H1 (cell line): ENCODE results near the gene PRICKLE2. TPM values are rescaled to one million over a fixed set of nuclear protein-coding genes. Genes with fewer than 3 reads are reported as not detected.

Experiments used
- CTCF ChIA-PET: fragments of 300-600 bp; sonication (Branson Sonifier 250); formaldehyde crosslinking; loops from one replicate; lab custom pipeline; 2021; ENCODE audit not compliant: partially characterized antibody; lab: Charles Lee
- POLR2A ChIA-PET: fragments of 300-600 bp; sonication (Branson Sonifier 250); formaldehyde crosslinking; loops from one replicate; lab custom pipeline; 2021; ENCODE audit warnings: inconsistent platforms; ENCODE audit not compliant: partially characterized antibody; lab: Charles Lee
- DNase-seq, 2 experiments: peaks; one replicate each; pipeline versions ENCODE4 v3.0.0 to v3.0.0-alpha.2; 2010 to 2022; ENCODE audit warnings: low spot score in 2 of 2, low read depth in 1 of 2, mixed read lengths in 1 of 2
- FAIRE-seq: peaks from 2 replicates; lab custom pipeline; 2011; peaks lifted over from hg19 to GRCh38; lab: Jason Lieb, UNC
- H2AFZ ChIP-seq: 2 replicates; pipeline ENCODE4 v1.8.1; 2012; ENCODE audit warnings: low read length, inconsistent platforms
- H2AK5ac ChIP-seq: 2 replicates; pipeline ENCODE4 v1.6.1; 2013; ENCODE audit warnings: low read depth, low read length
- H2BK120ac ChIP-seq: replicated peaks from 2 replicates; pipeline ENCODE3; 2013; ENCODE audit warnings: low read depth, low read length, inconsistent platforms
- H2BK12ac ChIP-seq: 2 replicates; pipeline ENCODE4 v1.6.1; 2013; ENCODE audit warnings: low read depth, low read length
- H2BK15ac ChIP-seq: 2 replicates; pipeline ENCODE4 v1.6.1; 2013; ENCODE audit warnings: low read length
- H2BK20ac ChIP-seq: 2 replicates; pipeline ENCODE4 v1.6.1; 2013; ENCODE audit warnings: low read length
- H2BK5ac ChIP-seq: 2 replicates; pipeline ENCODE4 v1.6.1; 2013; ENCODE audit warnings: low read depth, low read length
- H3K14ac ChIP-seq: 2 replicates; pipeline ENCODE4 v1.6.1; 2013; ENCODE audit warnings: inconsistent platforms; ENCODE audit not compliant: insufficient read length
- H3K18ac ChIP-seq: 2 replicates; pipeline ENCODE4 v1.6.1; 2013; ENCODE audit warnings: low read length; ENCODE audit errors: extremely low read depth
- H3K23ac ChIP-seq: 2 replicates; pipeline ENCODE4 v1.6.1; 2013; ENCODE audit warnings: inconsistent platforms; ENCODE audit not compliant: insufficient read length
- H3K23me2 ChIP-seq: 2 replicates; pipeline ENCODE4 v1.6.1; 2013; ENCODE audit warnings: low read depth, low read length
- H3K27ac ChIP-seq: 2 replicates; pipeline ENCODE4 v1.6.1; 2011; ENCODE audit warnings: low read depth, low read length, inconsistent platforms
- H3K27me3 ChIP-seq, 4 experiments: replicated peaks in 1 of 4; 1 replicate in 1 of 4; 2 replicates in 3 of 4; pipeline versions ENCODE4 v1.6.1 to v1.8.1; 2011 to 2013; ENCODE audit warnings: low read length in 3 of 4, mild to moderate bottlenecking in 3 of 4, inconsistent platforms in 2 of 4, mixed read lengths in 2 of 4, moderate library complexity in 1 of 4; ENCODE audit not compliant: control insufficient read depth in 3 of 4, insufficient read depth in 3 of 4; ENCODE audit errors: extremely low read depth in 1 of 4
- H3K36me3 ChIP-seq, 4 experiments: 2 replicates each; pipeline versions ENCODE4 v1.6.1 to v1.8.1; 2011 to 2013; ENCODE audit warnings: mild to moderate bottlenecking in 4 of 4, low read length in 3 of 4, moderate library complexity in 2 of 4, control low read depth in 1 of 4, inconsistent platforms in 1 of 4; ENCODE audit not compliant: insufficient read depth in 4 of 4, control insufficient read depth in 2 of 4
- H3K4ac ChIP-seq: replicated peaks from 2 replicates; pipeline ENCODE3; 2013; ENCODE audit warnings: low read length, low read depth, mixed read lengths, inconsistent platforms; ENCODE audit not compliant: insufficient read length
- H3K4me1 ChIP-seq, 4 experiments: replicated peaks in 1 of 4; 1 replicate in 1 of 4; 2 replicates in 3 of 4; pipeline versions ENCODE4 v1.6.1 to v1.8.1; 2011 to 2013; ENCODE audit warnings: low read length in 3 of 4, inconsistent platforms in 2 of 4, mixed read lengths in 1 of 4; ENCODE audit not compliant: insufficient read depth in 4 of 4, control insufficient read depth in 3 of 4
- H3K4me2 ChIP-seq, 2 experiments: 2 replicates each; pipeline versions ENCODE4 v1.6.1 to v1.8.1; 2011 to 2013; ENCODE audit warnings: low read depth in 2 of 2, low read length in 2 of 2, control low read depth in 1 of 2, inconsistent platforms in 1 of 2, mild to moderate bottlenecking in 1 of 2; ENCODE audit not compliant: insufficient read depth in 1 of 2
- H3K4me3 ChIP-seq, 4 experiments: fragments of 200-600, 300-600 bp in 1 of 4; sonication (generic), shearing (Covaris generic), sonication (Bioruptor Twin) in 1 of 4; 2 replicates each; pipeline versions ENCODE4 v1.5.1 to v1.8.1; 2011 to 2016; ENCODE audit warnings: low read length in 4 of 4, low read depth in 3 of 4, control low read depth in 2 of 4, inconsistent platforms in 2 of 4, mild to moderate bottlenecking in 2 of 4, mixed read lengths in 1 of 4, moderate library complexity in 1 of 4; ENCODE audit not compliant: insufficient read depth in 2 of 4; ENCODE audit errors: extremely low read depth in 1 of 4
- H3K56ac ChIP-seq: replicated peaks from 2 replicates; pipeline ENCODE3; 2013; ENCODE audit warnings: low read depth, mild to moderate bottlenecking, mixed read lengths, low read length, inconsistent platforms; ENCODE audit not compliant: insufficient read length
- H3K79me1 ChIP-seq: 2 replicates; pipeline ENCODE4 v1.6.1; 2013; ENCODE audit warnings: low read depth, low read length, control low read depth
- H3K79me2 ChIP-seq, 2 experiments: 2 replicates each; pipeline versions ENCODE4 v1.6.1 to v1.8.1; 2012 to 2013; ENCODE audit warnings: low read length in 2 of 2, mild to moderate bottlenecking in 2 of 2, inconsistent platforms in 1 of 2; ENCODE audit not compliant: insufficient read depth in 2 of 2, control insufficient read depth in 1 of 2
- H3K9ac ChIP-seq, 4 experiments: replicated peaks in 1 of 4; 1 replicate in 1 of 4; 2 replicates in 3 of 4; pipeline versions ENCODE4 v1.6.1 to v1.8.1; 2011 to 2013; ENCODE audit warnings: low read depth in 3 of 4, low read length in 3 of 4, control low read depth in 2 of 4, mild to moderate bottlenecking in 2 of 4, moderate library complexity in 2 of 4, inconsistent platforms in 1 of 4; ENCODE audit errors: extremely low read depth in 1 of 4
- H3K9me3 ChIP-seq, 2 experiments: 2 replicates each; pipeline versions ENCODE4 v1.6.1 to v1.8.1; 2012 to 2013; ENCODE audit warnings: mild to moderate bottlenecking in 2 of 2, moderate library complexity in 2 of 2, control low read depth in 1 of 2, inconsistent platforms in 1 of 2, low read depth in 1 of 2, low read length in 1 of 2, mixed read lengths in 1 of 2; ENCODE audit not compliant: insufficient read depth in 2 of 2
- H4K20me1 ChIP-seq, 2 experiments: replicated peaks in 1 of 2; 2 replicates each; pipeline versions ENCODE3 to v1.8.1; 2011 to 2013; ENCODE audit warnings: inconsistent platforms in 2 of 2, low read length in 2 of 2, mild to moderate bottlenecking in 1 of 2; ENCODE audit not compliant: insufficient read depth in 2 of 2, control insufficient read depth in 1 of 2
- H4K5ac ChIP-seq: 2 replicates; pipeline ENCODE4 v1.6.1; 2013; ENCODE audit warnings: low read length, low read depth, mixed read lengths, inconsistent platforms; ENCODE audit not compliant: insufficient read length
- H4K8ac ChIP-seq: 2 replicates; pipeline ENCODE4 v1.8.0; 2013; ENCODE audit warnings: mild to moderate bottlenecking, moderate library complexity, low read length, inconsistent platforms; ENCODE audit not compliant: insufficient read depth; ENCODE audit errors: extremely low read depth
- H4K91ac ChIP-seq: replicated peaks from 2 replicates; pipeline ENCODE3; 2013; ENCODE audit warnings: low read length, mixed read lengths, inconsistent platforms; ENCODE audit not compliant: insufficient read length
- BACH1 ChIP-seq: IDR thresholded peaks from 2 replicates; pipeline ENCODE4 v1.6.1; 2012; ENCODE audit warnings: low read length, improper control_type of control experiment
- CBX8 ChIP-seq: fragments of 300-800, 300-1000 bp; sonication (generic); IDR thresholded peaks from 2 replicates; pipeline ENCODE4 v1.7.1; 2016; ENCODE audit warnings: low read depth, low read length, borderline replicate concordance
- CHD1 ChIP-seq: IDR thresholded peaks from 2 replicates; pipeline ENCODE4 v1.6.1; 2012; ENCODE audit warnings: low read depth, low read length, improper control_type of control experiment
- NANOG ChIP-seq: IDR thresholded peaks from 2 replicates; pipeline ENCODE4 v1.6.1; 2011; ENCODE audit warnings: low read length, low read depth, mild to moderate bottlenecking, inconsistent platforms; ENCODE audit not compliant: insufficient read depth, poor library complexity, severe bottlenecking
- PHF8 ChIP-seq: fragments of 200-600 bp; sonication (generic); conservative IDR thresholded peaks from 2 replicates; pipeline ENCODE4 v1.7.1; 2012; ENCODE audit warnings: low read depth, mild to moderate bottlenecking, inconsistent platforms, low read length, moderate library complexity
- SAP30 ChIP-seq: fragments of 300-600 bp; sonication (generic); IDR thresholded peaks from 2 replicates; pipeline ENCODE4 v1.7.1; 2012; ENCODE audit warnings: low read length, moderate library complexity, mild to moderate bottlenecking, inconsistent platforms; ENCODE audit not compliant: insufficient read depth, insufficient replicate concordance
- SUZ12 ChIP-seq: fragments of 200-600 bp; sonication (generic); IDR thresholded peaks from 2 replicates; pipeline ENCODE4 v1.6.1; 2012; ENCODE audit warnings: mild to moderate bottlenecking, inconsistent platforms, low read length, moderate library complexity, mixed read lengths
- TAF7 ChIP-seq: optimal IDR thresholded peaks from 2 replicates; pipeline ENCODE3; 2011; ENCODE audit warnings: low read depth, mild to moderate bottlenecking, inconsistent platforms, low read length, moderate library complexity, borderline replicate concordance
- ZNF274 ChIP-seq: IDR thresholded peaks from 2 replicates; pipeline ENCODE4 v1.7.0; 2012; ENCODE audit warnings: low read length, borderline replicate concordance; ENCODE audit errors: extremely low read depth
- WGBS, 2 experiments: shearing (Covaris generic) in 1 of 2; methylation state at CpG; one replicate each; pipeline versions ENCODE4 v1.1.6 to v1.1.7; 2013 to 2015; ENCODE audit warnings: low lambda C conversion rate in 2 of 2, mixed read lengths in 2 of 2, inconsistent platforms in 1 of 2, low coverage in 1 of 2, missing lambda C conversion rate in 1 of 2; ENCODE audit not compliant: insufficient replicate concordance in 2 of 2, insufficient coverage in 1 of 2, insufficient read length in 1 of 2; ENCODE audit errors: extremely low coverage in 1 of 2, missing lambda C conversion rate in 1 of 2; 5-methylcytosine and 5-hydroxymethylcytosine counted together
- polyA plus RNA-seq, 7 experiments: library from polyadenylated mRNA; depleted of rRNA in 3 of 7; stranded (reverse) in 5 of 7; unstranded in 2 of 7; fragments of >200 nt in 5 of 7; fragments of 200-250 nt in 2 of 7; gene quantifications; 1 replicate in 5 of 7; 2 replicates in 1 of 7; 4 replicates in 1 of 7; pipeline versions ENCODE4 v1.2.1 to v1.2.3, GENCODE V29; 2011 to 2013; ENCODE audit warnings: missing spikeins in 2 of 7, mixed read lengths in 2 of 7
- total RNA-seq: library from RNA; stranded (reverse); fragmentation: NEBNext Ultra II Directional; extraction: Animal tissue kit (Norgen Biotek cat#: 25700); gene quantifications from 2 replicates; pipeline ENCODE4 v1.2.1, GENCODE V29; 2021
- TF ChIP-seq, protein P1 (sequence below): IDR thresholded peaks from 2 replicates; pipeline ENCODE4 v1.6.1; 2012; ENCODE audit warnings: low read length, inconsistent platforms

The PRICKLE2 gene
- total and polyA plus RNA-seq, 2 of the 8 experiments (the other 6 are each of a cell fraction or from before 2014, with no cell fraction given) = 2.9 to 8.0 TPM

DNA sequence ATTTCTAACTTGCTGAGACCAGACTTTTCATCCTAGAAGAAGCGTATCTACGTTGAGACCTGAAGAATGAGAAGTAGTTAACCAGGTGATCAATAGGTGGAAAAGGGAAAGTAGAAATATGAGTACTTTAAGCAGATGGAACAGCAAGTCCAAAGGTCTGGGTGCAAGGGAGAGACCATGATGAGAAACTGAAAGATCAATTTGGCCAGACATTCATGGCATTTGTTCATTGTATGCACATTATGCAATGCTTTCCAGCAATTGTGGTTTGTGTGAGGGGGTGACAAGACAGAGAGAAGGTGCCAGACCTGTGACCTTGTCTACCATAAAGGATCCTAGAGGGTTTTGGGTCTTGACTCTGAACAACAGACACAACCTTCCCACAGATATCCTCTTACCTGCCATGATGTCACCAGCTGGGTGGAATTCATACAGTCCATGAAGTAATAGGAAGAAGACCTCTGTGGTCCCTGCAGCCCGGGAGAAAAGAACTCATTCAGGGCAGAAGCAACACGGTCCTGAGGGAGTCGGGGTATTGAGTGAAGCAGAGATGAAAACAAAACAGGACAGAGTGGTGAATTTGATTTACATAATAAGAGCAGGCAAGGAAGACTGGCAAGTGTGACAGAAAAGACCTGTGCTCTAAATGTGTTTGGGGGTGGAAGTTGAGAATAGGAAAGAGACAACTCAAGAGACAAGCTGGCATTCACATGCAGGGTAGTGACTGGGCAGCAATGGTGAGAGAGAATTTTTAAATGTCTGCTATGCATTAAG, 138.6 kb downstream of the PRICKLE2 start:
- no peak overlapping the region for H3K4ac ChIP-seq
- H2BK5ac ChIP-seq = no peak overlapping the region
- H3K18ac ChIP-seq = no peak overlapping the region
- H3K14ac ChIP-seq = no peak overlapping the region
- CTCF ChIA-PET = interaction anchor here (0.8 to 1.5 kb wide), 3 partner anchors 10 to 378 kb away, joined by 3 to 5 read pairs (median 3); no protein-coding TSS in a partner anchor
- no peaks in the 10 kb centered on the region; a peak in 1 of 8 replicates for H3K36me3 ChIP-seq
- no peak for FAIRE-seq
- H2AFZ ChIP-seq = no peak overlapping the region
- no peak overlapping the region for H2BK120ac ChIP-seq
- no peaks in the 10 kb centered on the region for H3K79me2 ChIP-seq
- no peak overlapping the region for H3K23ac ChIP-seq
- no peaks in the 10 kb centered on the region for H3K79me1 ChIP-seq
- no peak overlapping the region for H4K8ac ChIP-seq
- H3K27me3 ChIP-seq = no peaks in the 10 kb centered on the region
- H4K5ac ChIP-seq = no peak overlapping the region
- no peaks in the 10 kb centered on the region for H3K23me2 ChIP-seq
- no peak overlapping the region for H4K91ac ChIP-seq
- peak overlapping the region; percentile 18 to 48; a peak in 1 of 4 replicates for H3K4me2 ChIP-seq
- no peaks in the 10 kb centered on the region for H4K20me1 ChIP-seq
- no peak overlapping the region for H2BK20ac ChIP-seq
- H2AK5ac ChIP-seq = no peak overlapping the region
- H3K4me3 ChIP-seq = no peak overlapping the region
- no peak overlapping the region for H2BK12ac ChIP-seq
- H2BK15ac ChIP-seq = 0 out of 2 replicates have a peak overlapping the region, but pooled peaks have one; percentile 33
- H3K9me3 ChIP-seq = no peaks in the 10 kb centered on the region
- peaks cover 0 to 14% (median 13%) of the 10 kb centered on the region in 4 experiments; a peak in 3 of 7 replicates for H3K4me1 ChIP-seq
- 65% methylated on average over 5 of the region's 5 CpGs; no CpG with 5 or more reads in 1 of the 2 experiments for WGBS, 2 experiments
- POLR2A ChIA-PET = no interaction called here
- no peak overlapping the region for H3K56ac ChIP-seq
- H3K27ac ChIP-seq = no peak overlapping the region
- H3K9ac ChIP-seq = no peak overlapping the region
- DNase-seq = no peak
- TF ChIP-seq CHD1 = no peak
- TF ChIP-seq, protein P1, sequence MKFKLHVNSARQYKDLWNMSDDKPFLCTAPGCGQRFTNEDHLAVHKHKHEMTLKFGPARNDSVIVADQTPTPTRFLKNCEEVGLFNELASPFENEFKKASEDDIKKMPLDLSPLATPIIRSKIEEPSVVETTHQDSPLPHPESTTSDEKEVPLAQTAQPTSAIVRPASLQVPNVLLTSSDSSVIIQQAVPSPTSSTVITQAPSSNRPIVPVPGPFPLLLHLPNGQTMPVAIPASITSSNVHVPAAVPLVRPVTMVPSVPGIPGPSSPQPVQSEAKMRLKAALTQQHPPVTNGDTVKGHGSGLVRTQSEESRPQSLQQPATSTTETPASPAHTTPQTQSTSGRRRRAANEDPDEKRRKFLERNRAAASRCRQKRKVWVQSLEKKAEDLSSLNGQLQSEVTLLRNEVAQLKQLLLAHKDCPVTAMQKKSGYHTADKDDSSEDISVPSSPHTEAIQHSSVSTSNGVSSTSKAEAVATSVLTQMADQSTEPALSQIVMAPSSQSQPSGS = no peak
- TF ChIP-seq SUZ12 = no peak
- no peak for TF ChIP-seq PHF8
- no peak for TF ChIP-seq BACH1
- no peak for TF ChIP-seq TAF7
- no peak for TF ChIP-seq NANOG
- no peak for TF ChIP-seq CBX8
- TF ChIP-seq ZNF274 = no peak
- no peak for TF ChIP-seq SAP30
